ENCODE data around the gene SNTG2. TPM values are rescaled to one million over a fixed set of nuclear protein-coding genes. Genes with fewer than 3 reads are reported as not detected.
A peak's percentile ranks its signal among the peaks of the same experiment; 100 is the strongest.

Gene SNTG2
- total and polyA plus RNA-seq, 2 of the 13 experiments (the other 11 are each of a cell fraction or from before 2014, with no cell fraction given) = not detected

GRCh38 chr2:980176-980575 is 29.5 kb downstream of the SNTG2 start (continued):
- no peak for TF ChIP-seq MIER3 (CRISPR knock-in tag; IDR thresholded peaks at IDR 0.05; ENCODE audit: borderline replicate concordance)
- no peak for TF ChIP-seq CTCF (CRISPR knock-in tag; IDR thresholded peaks at IDR 0.05)
- TF ChIP-seq KLF9 (CRISPR knock-in tag; IDR thresholded peaks at IDR 0.05; ENCODE audit: low read depth) = no peak
- no peak for TF ChIP-seq NCOA2 (CRISPR knock-in tag; IDR thresholded peaks at IDR 0.05)

GRCh38 chr2:981258-981657 is 30.6 kb downstream of the SNTG2 start:
- Histone ChIP-seq H3K36me3 (replicated peaks in 1 of 2; ENCODE audit: control insufficient read depth in 1 of 2, insufficient read depth in 2 of 2, low read length in 2 of 2) (no peaks in the 10 kb centered on the region), H3K4me2 (ENCODE audit: low read depth, low read length) (no peak overlapping the region), H3K27me3 (ENCODE audit: control insufficient read depth in 1 of 2, insufficient read depth in 2 of 2, low read length in 2 of 2) (peaks cover 3 to 33% of the 10 kb centered on the region in 2 experiments), H2AFZ (ENCODE audit: low read length) (no peak overlapping the region), H3K9me3 (ENCODE audit: low read length) (no peaks in the 10 kb centered on the region), H3K27ac (ENCODE audit: extremely low read length, insufficient read depth, low read length) (no peak overlapping the region), H3K9ac (ENCODE audit: insufficient read depth, low read depth, low read length) (no peak overlapping the region), H3K79me2 (ENCODE audit: insufficient read depth, low read length) (no peaks in the 10 kb centered on the region), H3K4me1 (ENCODE audit: insufficient read depth, low read length) (no peaks in the 10 kb centered on the region), H3K4me3 (replicated peaks in 1 of 3; ENCODE audit: insufficient read depth in 1 of 3, low read depth in 2 of 3, low read length in 3 of 3) (no peak overlapping the region), H4K20me1 (ENCODE audit: insufficient read depth, low read length) (peaks cover 2% of the 10 kb centered on the region; the same call in 1 of the 2 replicates)
- intact Hi-C loops (cut with micrococcal nuclease; ENCODE audit: unreplicated experiment) (no loop called here), in situ Hi-C loops (cut with HindIII; ENCODE audit: extremely low pct_ligation_motif_present, low pct_unique_long_range_greater_than_20kb) (no loop called here)
- 11% methylated on average over 3 of the region's 3 CpGs for WGBS (ENCODE audit: low lambda C conversion rate)
- FAIRE-seq (no peak), DNase-seq (ENCODE audit: low spot score) (no peak), ATAC-seq (no peak)
- TF ChIP-seq ZNF274 (CRISPR knock-in tag; IDR thresholded peaks at IDR 0.05) (no peak), MNT (IDR thresholded peaks at IDR 0.05) (peak; percentile 98)
- ChIA-PET POLR2A (no interaction called here), CTCF (ENCODE audit: low intra/inter-chr PET ratio, low total read pairs) (no interaction called here)
- no TSS peak for BruUV-seq (replicated peaks)
